Measurements from ENCODE around the gene GAPVD1.
"Not testable (repeated sequence)": the region's sequence is repeated elsewhere in the genome, so short reads cannot be mapped to it uniquely, and the experiment has no call there.

Gene GAPVD1

DNA sequence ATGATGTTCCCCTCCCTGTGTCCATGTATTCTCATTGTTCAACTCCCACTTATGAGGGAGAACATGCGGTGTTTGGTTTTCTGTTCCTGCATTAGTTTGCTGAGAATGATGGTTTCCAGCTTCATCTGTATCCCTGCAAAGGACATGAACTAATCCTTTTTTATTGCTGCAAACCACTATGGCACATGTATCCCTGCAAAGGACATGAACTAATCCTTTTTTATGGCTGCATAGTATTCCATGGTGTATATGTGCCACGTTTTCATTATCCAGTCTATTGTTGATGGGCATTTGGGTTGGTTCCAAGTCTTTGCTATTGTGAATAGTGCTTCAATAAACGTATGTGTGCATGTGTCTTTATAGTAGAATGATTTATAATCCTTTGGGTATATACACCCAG lies 54.7 kb downstream of the GAPVD1 start:
- DNase-seq = not testable (repeated sequence)

DNA sequence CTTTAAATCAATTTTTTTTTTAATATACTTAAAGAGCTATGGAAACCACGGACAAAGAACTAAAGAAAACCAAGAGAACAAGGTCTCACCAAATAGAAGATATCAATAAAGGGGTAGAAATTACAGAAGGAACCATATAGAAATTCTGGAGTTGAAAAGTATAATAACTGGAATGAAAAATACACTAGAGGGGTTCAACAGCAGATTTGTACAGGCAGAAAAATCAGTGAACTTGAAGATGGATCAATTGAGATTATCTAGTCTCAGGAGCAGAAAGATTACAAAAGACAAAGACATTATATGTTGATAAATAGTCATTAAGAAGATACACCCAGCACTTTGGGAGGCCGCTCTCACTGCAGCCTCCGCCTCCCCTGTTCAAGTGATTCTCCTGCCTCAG lies 56.1 kb downstream of the GAPVD1 start:
- no peak for DNase-seq

GRCh38 chr9:125321496-125321895 lies 59.9 kb downstream of the GAPVD1 start:
- no peak for DNase-seq

- DNase-seq = no peak
These were observed 62.0 kb downstream of the GAPVD1 start for GRCh38 chr9:125323615-125324014.

DNA sequence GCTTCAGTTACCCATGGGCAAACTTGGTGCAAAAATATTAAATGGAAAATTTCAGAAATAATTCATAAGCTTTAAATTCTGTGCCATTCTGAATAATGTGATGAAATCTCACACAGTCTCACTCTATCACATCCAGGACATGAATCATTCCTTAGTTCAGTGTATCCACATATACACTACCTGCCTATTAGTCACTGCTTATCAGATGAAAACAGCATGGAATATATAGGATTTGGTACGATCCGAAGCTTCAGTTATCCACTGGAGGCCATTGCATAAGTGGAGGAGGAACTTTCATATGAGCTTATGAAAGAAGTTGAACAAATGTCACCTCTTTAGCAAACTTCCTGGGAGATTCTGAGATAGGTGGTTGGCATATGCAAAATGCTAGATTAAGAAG lies 64.2 kb downstream of the GAPVD1 start:
- no peak for DNase-seq

DNA sequence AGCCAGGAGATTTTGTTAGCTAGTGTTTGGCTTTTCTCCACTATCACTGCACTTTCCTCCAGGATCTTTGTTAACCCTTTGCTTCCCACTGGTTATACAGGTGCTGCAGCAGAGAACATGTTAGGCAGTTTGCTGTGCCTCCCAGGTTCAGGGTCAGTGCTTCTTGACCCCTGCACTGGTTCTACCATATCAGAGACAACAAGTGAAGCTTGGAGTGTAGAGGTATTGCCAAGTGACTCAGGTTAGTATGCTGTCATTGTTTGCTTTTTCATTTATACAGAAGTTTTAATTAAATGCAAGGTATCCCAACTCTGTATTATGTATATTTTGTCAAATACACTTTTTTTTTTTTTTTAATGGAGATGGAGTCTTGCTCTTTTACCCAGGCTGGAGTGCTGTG lies 68.4 kb downstream of the GAPVD1 start:
- DNase-seq = no peak

GRCh38 chr9:125330587-125330986 lies 69.0 kb downstream of the GAPVD1 start:
- DNase-seq = no peak

- DNase-seq = no peak
These were observed 70.9 kb downstream of the GAPVD1 start for GRCh38 chr9:125332527-125332926.

DNA sequence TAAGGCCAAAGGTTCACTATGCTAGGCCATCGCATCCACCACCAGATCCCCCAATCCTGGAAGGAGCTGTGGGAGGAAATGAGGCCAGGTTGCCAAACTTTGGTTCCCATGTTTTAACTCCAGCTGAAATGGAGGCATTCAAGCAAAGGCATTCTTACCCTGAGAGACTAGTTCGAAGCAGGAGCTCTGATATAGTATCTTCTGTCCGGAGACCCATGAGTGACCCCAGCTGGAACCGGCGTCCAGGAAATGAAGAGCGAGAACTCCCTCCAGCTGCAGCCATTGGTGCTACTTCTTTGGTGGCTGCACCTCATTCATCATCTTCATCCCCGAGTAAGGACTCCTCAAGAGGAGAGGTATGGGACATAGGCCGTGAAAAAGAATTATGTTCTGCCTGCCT lies 75.6 kb downstream of the GAPVD1 start:
- DNase-seq = no peak

DNA sequence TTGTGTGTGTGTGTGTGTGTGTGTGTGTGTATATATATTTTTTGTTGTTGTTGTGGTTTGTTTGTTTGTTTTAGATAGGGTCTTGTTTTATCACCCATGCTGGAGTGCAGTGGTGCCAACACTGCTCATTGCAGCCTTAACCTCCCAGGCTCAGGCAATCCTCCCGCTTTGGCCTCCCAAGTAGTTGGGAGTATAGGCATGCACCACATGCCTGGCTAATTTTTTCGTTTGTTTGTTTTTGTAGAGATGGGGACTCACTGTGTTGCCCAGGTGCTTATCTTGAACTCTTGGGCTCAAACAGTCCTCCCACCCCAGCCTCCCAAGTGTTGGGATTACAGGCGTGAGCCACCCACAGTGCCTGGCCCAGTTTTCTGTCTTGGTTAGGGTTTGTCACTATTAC lies 77.3 kb downstream of the GAPVD1 start:
- DNase-seq = no peak

DNA sequence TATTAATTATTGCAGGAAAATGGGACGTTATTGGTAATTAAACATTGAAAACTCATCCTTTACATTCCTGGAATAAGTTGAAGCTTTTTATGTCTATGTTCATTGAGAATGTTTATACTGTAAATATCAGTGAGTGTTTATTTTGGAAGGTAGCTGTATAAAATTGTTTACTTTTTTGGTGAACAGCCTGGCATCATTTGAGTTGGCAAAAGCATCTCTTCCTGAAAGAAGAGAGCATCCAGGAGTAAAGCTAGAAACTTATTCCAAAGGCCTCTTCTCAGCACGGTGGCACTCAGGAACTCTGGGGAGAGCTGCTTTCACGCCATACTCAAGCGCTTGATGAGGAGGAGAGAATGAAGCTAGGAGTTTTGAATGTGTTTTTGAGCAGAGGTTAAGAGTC lies 79.9 kb downstream of the GAPVD1 start:
- DNase-seq = no peak

DNA sequence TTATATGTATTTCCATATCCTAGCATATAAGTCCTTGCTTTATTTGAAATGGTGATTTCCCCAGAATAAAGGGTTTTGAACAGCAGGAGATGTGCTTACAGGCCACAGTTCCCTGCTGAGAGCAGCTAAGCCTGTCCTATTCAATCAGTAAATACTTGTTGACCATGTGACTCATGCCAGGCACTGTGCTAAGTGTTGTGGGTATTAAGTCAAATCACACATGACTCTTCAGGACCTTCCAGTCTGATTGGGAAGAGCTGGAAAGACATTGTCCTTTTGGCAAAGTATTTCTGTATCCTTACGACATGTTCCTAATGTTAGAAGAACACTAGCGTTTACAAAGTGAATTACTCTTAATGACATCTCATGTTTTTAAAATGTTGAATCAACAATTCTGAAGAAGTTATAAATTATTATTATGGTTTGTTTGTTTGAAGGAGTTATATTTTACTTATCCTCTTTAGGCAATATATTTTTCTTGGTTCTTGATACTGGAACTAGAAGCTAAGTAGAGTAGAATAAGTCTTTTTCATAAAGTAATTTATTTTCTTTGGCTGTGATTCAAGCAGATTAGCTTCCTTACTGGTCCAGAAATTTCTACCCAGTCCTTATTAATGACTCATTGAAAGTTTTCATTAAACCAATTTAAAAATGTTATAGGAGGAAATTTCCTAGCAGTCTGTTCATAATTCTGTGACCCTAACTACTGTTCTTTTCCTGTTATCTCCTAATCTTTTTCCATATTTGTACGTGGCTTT lies 82.1 kb downstream of the GAPVD1 start:
- no peak for DNase-seq

DNA sequence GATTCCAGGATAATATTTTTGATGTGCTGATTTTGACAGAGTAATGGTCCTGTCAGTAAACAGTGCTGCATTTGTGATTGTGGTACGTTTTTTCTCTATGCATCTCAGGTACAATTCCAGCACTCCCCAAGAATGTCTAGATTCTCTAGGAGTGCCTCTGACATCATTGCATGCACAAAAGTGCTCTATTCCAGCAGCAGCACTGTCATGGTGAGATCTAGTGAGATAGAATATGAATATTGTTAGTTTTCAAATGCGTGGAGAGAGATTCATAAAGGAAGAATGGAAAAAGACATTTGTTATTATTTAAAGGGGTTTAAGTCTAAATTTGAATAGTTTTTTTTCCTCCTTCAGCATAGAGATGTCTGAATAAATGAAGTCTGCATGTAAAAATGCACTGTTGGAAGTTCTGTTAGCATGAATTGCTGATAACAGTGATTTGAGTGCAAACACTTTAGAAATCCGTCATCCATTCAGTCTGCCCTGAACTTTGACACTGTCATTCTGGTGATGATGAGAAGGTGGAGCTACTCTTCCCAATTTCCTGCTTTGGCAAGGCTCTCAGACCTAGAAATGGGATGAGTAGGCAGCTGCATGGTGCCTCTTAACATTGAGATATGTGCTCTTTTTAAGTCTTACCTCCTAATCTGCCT lies 84.6 kb downstream of the GAPVD1 start:
- no peak for DNase-seq

DNA sequence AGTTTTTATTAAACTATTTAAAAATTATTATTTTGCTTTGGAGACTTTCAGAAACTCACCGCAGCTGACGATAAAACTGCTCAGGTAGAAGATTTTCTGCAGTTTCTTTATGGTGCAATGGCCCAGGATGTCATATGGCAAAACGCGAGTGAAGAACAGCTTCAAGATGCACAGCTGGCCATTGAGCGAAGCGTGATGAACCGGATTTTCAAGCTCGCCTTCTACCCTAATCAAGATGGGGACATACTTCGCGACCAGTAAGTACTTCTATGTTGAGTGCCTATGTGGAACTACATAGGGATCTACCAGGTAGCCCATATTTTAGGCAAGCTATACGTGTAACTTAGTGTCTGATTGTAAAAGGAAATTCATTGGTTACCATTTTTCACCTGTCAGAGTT lies 94.0 kb downstream of the GAPVD1 start:
- DNase-seq = no peak

DNA sequence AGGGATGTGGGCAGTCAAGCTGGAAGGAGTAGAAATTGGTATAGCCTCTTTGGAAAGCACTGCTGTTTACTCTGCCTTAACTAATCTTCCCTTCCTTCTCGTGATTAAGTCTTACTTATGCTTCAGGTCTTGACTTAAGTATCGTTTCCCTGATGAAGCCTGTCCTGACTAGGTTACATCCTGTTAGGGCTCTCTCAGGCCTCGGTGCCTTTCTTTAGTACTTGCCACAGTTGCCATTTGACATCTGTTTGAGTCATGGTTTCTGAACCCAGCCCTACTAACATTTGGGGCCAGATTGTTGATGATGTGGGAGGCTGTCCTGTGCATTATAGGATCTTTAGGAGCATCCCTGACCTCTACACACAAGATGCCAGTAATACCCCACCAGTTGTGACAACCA lies 94.4 kb downstream of the GAPVD1 start:
- no peak for DNase-seq

GRCh38 chr9:125359011-125359410 lies 97.4 kb downstream of the GAPVD1 start:
- DNase-seq = no peak

DNA sequence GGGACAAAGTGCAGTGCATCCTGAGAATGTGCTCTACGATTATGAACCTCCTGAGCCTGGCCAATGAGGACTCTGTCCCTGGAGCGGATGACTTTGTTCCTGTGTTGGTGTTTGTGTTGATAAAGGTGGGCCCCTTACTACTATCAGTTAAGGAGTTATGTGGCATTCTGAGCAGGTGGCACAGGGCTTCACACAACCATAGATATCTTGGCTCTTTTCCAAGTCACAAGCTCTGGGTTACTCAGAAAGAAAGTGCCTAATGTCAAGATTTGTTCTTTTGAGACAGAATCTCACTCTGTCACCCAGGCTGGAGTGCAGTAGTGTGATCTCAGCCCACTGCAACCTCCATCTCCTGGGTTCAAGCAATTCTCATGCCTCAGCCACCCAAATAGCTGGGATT lies 99.0 kb downstream of the GAPVD1 start:
- DNase-seq = no peak

- DNase-seq = no peak
These were observed 100.4 kb downstream of the GAPVD1 start for GRCh38 chr9:125361837-125362531.

DNA sequence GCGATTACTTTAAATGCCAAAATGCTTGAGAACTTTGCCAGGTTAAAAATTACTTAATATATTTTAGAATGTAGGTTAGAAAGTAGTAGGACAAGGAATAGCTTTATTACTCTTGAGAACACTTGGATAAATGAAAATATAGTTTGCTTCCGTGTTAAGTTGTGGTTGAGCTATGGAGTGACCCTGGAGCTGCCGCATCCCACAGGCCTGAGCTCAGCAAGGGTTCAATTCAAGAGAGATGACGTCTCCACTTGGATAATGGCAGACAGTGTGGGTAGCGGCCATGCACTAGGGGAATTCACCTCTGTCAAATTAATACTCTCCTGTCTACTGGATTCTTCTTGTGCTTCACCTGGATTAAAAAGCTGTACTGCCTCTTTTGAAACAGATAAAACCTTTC lies 105.0 kb downstream of the GAPVD1 start:
- no peak for DNase-seq

DNA sequence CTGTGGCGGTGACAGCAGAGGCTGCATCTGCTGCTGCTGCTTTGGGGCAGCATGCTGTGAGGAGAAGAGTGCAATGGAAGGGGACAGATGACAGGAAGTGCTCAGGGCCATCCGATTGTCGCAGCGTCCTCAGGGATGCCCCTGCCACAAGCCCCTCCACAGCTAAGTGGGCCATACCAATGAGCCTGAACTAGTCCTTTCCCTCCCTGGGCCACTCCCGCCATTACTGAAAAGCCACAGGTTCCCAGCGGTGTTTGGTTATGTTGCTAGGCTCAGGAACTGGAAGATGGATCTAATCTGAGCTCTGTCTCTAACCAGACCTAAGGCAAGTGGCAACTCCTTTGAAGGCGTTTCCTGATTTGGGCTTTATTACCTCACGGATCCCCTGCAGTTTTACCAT lies 109.2 kb downstream of the GAPVD1 start:
- no peak for DNase-seq

DNA sequence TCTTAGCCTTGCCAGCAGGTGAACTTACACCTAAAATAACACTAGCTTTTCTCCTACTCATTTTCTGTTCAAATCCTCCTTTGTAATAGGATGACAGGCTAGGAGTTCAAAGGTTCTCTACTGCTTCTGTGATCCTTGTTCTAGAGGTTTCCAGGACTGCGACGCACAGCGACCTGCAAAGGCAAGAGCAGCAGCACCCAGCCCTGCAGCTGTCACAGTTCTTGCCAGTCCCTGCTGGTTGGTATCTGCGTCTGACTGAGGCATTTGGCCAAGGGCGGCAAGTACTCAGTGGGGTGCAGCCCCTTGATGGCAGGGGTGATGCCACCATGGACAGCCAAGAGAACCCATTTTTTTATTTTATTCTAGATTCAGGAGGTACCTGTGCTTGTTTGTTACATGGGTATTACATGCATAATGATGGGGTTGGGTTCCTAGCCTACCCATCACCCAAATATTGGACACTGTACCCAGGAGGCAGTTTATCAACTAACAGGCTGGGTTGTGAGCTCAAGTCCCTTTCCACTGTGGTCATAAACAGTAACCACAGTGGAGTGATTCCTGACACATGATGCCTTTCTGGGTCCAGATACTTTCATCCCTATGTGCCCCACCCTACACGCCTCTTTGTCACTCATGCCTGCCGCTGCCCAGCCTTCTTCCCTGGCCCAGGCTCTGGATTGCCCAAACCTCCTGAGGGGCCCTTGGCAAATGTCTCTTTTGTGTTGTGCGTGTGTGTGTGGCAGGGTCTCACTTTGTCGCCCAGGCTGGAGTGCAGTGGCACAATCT lies 111.0 kb downstream of the GAPVD1 start:
- DNase-seq = no peak

GRCh38 chr9:125374443-125375309 lies 113.0 kb downstream of the GAPVD1 start:
- peak; percentile 50 for DNase-seq
